GM12875 (cell line): ENCODE measurements around the gene PDIA4.

Experiments used
- H3K4me3 ChIP-seq: one replicate; pipeline ENCODE4 v1.5.1; 2011; ENCODE audit warnings: low read depth, low read length, control low read depth
- CTCF ChIP-seq: IDR thresholded peaks from 2 replicates; pipeline ENCODE4 v1.5.1; 2011; ENCODE audit warnings: low read depth, mild to moderate bottlenecking, control low read depth, inconsistent platforms, low read length, moderate library complexity, borderline replicate concordance; ENCODE audit not compliant: insufficient read depth

The PDIA4 gene

GRCh38 chr7:149028346-149029109 is at the start of gene PDIA4:
Gene PDIA4 (minus strand): TSS chr7:149028505. CDS start chr7:149028408, 97 bp downstream.
- peak within 1 kb of the TSS; percentile 82 for H3K4me3 ChIP-seq
- TF ChIP-seq CTCF: peak; percentile 32

GRCh38 chr7:149077594-149077993 is 49.3 kb upstream of the PDIA4 start:
- TF ChIP-seq CTCF: no peak

GRCh38 chr7:149075286-149075685 is 47.0 kb upstream of the PDIA4 start:
- TF ChIP-seq CTCF: no peak

More at GRCh38 chr7:149077594-149077993, 49.3 kb upstream of the PDIA4 start:
- H3K4me3 ChIP-seq: no peak overlapping the region

GRCh38 chr7:149074116-149074885 is 46.0 kb upstream of the PDIA4 start:
- no peak overlapping the region for H3K4me3 ChIP-seq
- TF ChIP-seq CTCF: no peak

More at GRCh38 chr7:149075286-149075685, 47.0 kb upstream of the PDIA4 start:
- no peak overlapping the region for H3K4me3 ChIP-seq

GRCh38 chr7:149072438-149072775 is 44.1 kb upstream of the PDIA4 start:
- no peak for TF ChIP-seq CTCF
- no peak overlapping the region for H3K4me3 ChIP-seq

- no peak for TF ChIP-seq CTCF
- no peak overlapping the region for H3K4me3 ChIP-seq
Measured at GRCh38 chr7:149071641-149072437, 43.5 kb upstream of the PDIA4 start.
